KMS-11 (cell line): ENCODE results near the gene SREBF1.

ENCODE experiments used
- H2AFZ ChIP-seq: fragments of 200-600 bp; sonication (generic); 2 replicates; pipeline ENCODE4 v1.6.1; 2016; ENCODE audit warnings: antibody characterized with exemption, mixed run types, low read depth
- H3K27ac ChIP-seq: fragments of 200-600 bp; sonication (generic); 2 replicates; pipeline ENCODE4 v1.6.1; 2016; ENCODE audit warnings: mild to moderate bottlenecking, mixed run types
- H3K27me3 ChIP-seq: fragments of 200-600 bp; sonication (generic); 2 replicates; pipeline ENCODE4 v1.6.1; 2017; ENCODE audit warnings: mild to moderate bottlenecking, low read depth, mixed run types, moderate library complexity; ENCODE audit not compliant: insufficient read depth
- H3K36me3 ChIP-seq: fragments of 200-600 bp; sonication (generic); 2 replicates; pipeline ENCODE4 v1.6.1; 2017; ENCODE audit warnings: mild to moderate bottlenecking, mixed run types; ENCODE audit not compliant: insufficient read depth
- H3K4me1 ChIP-seq: fragments of 200-600 bp; sonication (generic); 2 replicates; pipeline ENCODE4 v1.6.1; 2016; ENCODE audit warnings: mild to moderate bottlenecking, low read depth, mixed run types; ENCODE audit not compliant: poor library complexity, severe bottlenecking
- H3K4me2 ChIP-seq: fragments of 200-600 bp; sonication (generic); 2 replicates; pipeline ENCODE4 v1.7.0; 2016; ENCODE audit warnings: mild to moderate bottlenecking, mixed run types
- H3K4me3 ChIP-seq: fragments of 200-600 bp; sonication (generic); IDR thresholded peaks from 2 replicates; pipeline ENCODE4 v1.6.1; 2017; ENCODE audit warnings: low read depth, low read length, mixed read lengths; ENCODE audit not compliant: insufficient read depth
- H3K79me2 ChIP-seq: fragments of 200-600 bp; sonication (generic); 2 replicates; pipeline ENCODE4 v1.6.1; 2016; ENCODE audit warnings: low read depth, mixed run types; ENCODE audit not compliant: insufficient read depth
- H3K9ac ChIP-seq: fragments of 200-600 bp; sonication (generic); 2 replicates; pipeline ENCODE4 v1.6.1; 2016; ENCODE audit warnings: mild to moderate bottlenecking, mixed run types
- H4K20me1 ChIP-seq: fragments of 200-600 bp; sonication (generic); 2 replicates; pipeline ENCODE4 v1.6.1; 2016; ENCODE audit warnings: mild to moderate bottlenecking, mixed run types; ENCODE audit not compliant: insufficient read depth
- TF ChIP-seq, protein P1 (sequence below): fragments of 200-600 bp; sonication (generic); conservative IDR thresholded peaks from 2 replicates; pipeline ENCODE4 v1.6.1; 2017; ENCODE audit warnings: low read depth, mild to moderate bottlenecking, antibody characterized with exemption, low read length, moderate library complexity, mixed read lengths

SREBF1 gene

DNA sequence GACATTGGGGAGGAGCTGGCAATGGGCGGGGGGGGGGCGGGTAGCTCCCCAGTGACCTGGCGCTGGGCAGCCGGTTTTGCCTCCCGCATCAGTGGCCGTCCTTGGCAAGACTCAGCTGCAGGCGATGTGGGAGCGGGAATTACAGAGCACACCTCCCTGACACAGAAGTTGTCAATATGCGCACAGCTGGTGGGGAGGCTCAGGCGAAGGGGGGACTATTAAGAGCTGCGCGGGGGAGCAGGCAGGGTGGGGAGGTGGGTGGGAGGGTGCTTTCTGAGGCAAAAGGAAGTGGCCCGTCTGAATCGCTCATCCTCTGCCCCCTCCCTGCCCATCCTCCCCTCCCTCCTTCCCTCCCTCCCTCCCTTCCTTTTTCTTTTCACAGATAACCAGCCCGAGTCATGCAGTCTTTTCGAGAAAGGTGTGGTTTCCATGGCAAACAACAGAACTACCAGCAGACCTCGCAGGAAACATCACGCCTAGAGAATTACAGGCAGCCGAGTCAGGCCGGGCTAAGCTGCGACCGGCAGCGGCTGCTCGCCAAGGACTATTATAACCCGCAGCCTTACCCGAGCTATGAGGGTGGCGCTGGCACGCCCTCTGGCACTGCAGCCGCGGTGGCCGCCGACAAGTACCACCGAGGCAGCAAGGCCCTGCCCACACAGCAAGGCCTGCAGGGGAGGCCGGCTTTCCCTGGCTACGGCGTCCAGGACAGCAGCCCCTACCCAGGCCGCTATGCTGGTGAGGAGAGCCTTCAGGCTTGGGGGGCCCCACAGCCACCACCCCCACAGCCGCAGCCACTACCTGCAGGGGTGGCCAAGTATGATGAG lies 44.0 kb downstream of the SREBF1 start:
- Histone ChIP-seq H4K20me1 (no peaks in the 10 kb centered on the region), H3K4me2 (no peak overlapping the region), H2AFZ (no peak overlapping the region), H3K79me2 (no peaks in the 10 kb centered on the region), H3K36me3 (no peaks in the 10 kb centered on the region), H3K4me3 (no peak overlapping the region), H3K27me3 (no peaks in the 10 kb centered on the region), H3K9ac (no peak overlapping the region), H3K4me1 (peaks cover 6% of the 10 kb centered on the region), H3K27ac (no peak overlapping the region)
- TF ChIP-seq, protein P1, sequence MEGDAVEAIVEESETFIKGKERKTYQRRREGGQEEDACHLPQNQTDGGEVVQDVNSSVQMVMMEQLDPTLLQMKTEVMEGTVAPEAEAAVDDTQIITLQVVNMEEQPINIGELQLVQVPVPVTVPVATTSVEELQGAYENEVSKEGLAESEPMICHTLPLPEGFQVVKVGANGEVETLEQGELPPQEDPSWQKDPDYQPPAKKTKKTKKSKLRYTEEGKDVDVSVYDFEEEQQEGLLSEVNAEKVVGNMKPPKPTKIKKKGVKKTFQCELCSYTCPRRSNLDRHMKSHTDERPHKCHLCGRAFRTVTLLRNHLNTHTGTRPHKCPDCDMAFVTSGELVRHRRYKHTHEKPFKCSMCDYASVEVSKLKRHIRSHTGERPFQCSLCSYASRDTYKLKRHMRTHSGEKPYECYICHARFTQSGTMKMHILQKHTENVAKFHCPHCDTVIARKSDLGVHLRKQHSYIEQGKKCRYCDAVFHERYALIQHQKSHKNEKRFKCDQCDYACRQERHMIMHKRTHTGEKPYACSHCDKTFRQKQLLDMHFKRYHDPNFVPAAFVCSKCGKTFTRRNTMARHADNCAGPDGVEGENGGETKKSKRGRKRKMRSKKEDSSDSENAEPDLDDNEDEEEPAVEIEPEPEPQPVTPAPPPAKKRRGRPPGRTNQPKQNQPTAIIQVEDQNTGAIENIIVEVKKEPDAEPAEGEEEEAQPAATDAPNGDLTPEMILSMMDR, result no peak

DNA sequence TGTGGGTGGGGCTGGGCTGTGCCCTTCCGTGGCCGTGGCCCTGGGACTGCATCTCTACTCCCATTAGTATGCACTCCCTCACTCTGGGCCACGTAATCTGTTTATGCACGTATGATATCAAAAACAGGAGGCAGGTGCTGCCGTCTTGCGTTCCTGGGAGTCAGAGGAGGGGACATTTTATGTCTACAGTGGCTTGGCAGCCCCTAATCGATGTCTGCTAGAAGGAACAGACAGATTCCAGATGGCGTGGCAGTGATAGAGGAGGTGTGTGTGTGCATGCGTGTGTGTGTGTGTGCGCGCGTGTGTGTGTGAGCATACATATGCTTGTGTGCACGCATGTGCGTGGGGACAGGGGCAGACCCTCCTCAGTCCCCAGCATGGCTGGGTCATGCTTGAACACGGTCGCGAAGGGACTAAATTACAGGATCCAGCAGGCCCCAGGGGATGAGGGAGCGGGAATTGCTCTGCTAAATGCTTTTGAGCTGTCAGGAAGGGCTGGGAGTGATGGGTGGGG lies 44.7 kb downstream of the SREBF1 start:
- Histone ChIP-seq H3K27ac (no peak overlapping the region), H4K20me1 (no peaks in the 10 kb centered on the region), H3K4me2 (no peak overlapping the region)

DNA sequence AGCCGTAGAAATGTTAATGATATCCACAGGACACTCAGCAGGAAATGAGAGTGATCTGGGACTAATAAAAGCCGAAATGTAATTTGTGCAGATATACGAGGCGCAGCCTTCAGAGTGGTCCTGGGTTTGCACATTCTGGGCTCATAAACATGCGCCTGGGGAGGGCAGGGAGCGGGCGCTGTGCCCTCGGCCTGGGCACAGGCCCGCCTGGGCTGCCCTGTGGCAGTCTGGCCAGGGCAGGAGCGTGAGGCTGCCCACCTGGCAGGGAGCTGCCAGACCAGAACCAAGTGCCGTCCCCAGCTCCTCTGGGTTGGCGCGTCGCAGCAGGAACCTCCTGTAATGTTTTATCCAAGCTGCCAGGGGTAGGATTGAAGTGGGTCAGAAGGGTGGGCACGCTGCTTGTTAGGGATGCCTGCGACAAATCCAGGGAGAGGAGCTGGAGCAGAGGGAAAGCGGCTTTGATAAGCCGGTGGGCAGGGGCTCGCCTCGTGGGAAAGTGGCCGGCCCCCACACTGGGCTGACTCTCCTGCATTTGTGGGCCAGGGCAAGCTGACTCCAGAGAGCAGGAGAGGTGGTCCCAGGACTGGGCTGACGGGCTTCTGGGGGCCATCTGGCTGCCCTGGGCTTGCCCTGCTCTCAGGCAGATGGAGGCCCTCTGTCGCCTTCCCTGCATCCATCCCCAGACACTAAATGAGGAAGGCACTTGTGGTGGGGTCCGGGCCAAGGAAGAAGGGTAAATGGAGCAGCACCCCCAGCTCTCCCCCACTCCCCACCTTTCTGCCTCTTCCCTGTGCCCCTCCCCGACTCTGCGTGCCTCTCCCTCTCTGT lies 45.9 kb downstream of the SREBF1 start:
- no peak overlapping the region for H3K4me2 ChIP-seq

More for the DNA sequence above, 44.7 kb downstream of the SREBF1 start:
- no peak overlapping the region for H3K9ac ChIP-seq
- no peaks in the 10 kb centered on the region for H3K36me3 ChIP-seq
- H2AFZ ChIP-seq, result no peak overlapping the region
- H3K4me3 ChIP-seq, result no peak overlapping the region
- no peaks in the 10 kb centered on the region for H3K27me3 ChIP-seq
- no peaks in the 10 kb centered on the region for H3K79me2 ChIP-seq
- H3K4me1 ChIP-seq, result peaks cover 6% of the 10 kb centered on the region
- TF ChIP-seq, protein P1, result no peak

More for the DNA sequence above, 45.9 kb downstream of the SREBF1 start:
- Histone ChIP-seq H3K4me1 (peaks cover 6% of the 10 kb centered on the region), H3K27me3 (no peaks in the 10 kb centered on the region), H3K36me3 (no peaks in the 10 kb centered on the region), H3K4me3 (no peak overlapping the region), H3K27ac (no peak overlapping the region), H3K79me2 (no peaks in the 10 kb centered on the region; the same call in 1 of the 2 replicates), H4K20me1 (no peaks in the 10 kb centered on the region), H3K9ac (no peak overlapping the region), H2AFZ (no peak overlapping the region)
- TF ChIP-seq, protein P1, result no peak
